MV-4-11 (cell line): ENCODE measurements around the gene PBX1.
"Not testable (repeated sequence)": the region's sequence is repeated elsewhere in the genome, so short reads cannot be mapped to it uniquely, and the experiment has no call there.

Experiments used
- DNase-seq: peaks from one replicate; lab custom pipeline; 2025; lab: John Stamatoyannopoulos, UW

PBX1 gene

DNA sequence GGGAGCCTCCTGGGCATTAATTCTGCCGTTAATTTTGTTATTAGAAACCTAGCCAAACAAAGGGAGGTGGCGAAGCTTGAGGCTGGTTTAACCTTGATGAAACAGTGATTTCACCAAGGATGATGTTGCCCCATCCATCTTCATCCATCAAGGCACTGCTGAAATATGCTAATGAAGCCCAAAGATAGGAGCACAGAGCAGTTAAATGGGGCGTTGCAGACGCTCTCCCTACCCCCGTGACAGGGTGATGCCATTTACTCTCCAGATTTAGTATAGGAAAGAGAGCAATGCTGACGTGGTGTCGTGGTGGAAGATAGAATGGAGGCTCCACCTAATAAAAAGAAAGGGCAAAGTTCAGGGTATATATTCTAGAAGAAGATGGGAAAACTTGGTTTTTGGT is 84.0 kb downstream of the PBX1 start:
- no peak for DNase-seq

DNA sequence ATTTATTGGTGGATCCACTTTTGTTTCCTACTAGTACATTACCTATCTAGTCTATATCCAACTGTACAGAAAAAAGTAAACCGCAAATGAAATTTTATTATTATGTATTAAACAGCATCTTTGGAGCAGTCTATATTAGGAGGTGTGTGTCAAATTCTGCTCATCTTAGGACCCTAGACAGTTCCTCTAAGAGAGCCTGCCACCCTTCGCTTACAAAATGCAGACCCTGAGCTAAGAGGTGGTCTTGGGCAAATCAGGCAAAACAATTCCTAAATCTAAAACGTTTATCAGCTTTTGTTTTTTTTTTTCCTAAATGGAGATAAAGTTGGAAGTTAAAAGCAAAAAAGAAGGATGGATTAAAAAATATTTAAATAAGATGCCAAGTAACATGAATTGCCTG is 85.3 kb downstream of the PBX1 start:
- no peak for DNase-seq

DNA sequence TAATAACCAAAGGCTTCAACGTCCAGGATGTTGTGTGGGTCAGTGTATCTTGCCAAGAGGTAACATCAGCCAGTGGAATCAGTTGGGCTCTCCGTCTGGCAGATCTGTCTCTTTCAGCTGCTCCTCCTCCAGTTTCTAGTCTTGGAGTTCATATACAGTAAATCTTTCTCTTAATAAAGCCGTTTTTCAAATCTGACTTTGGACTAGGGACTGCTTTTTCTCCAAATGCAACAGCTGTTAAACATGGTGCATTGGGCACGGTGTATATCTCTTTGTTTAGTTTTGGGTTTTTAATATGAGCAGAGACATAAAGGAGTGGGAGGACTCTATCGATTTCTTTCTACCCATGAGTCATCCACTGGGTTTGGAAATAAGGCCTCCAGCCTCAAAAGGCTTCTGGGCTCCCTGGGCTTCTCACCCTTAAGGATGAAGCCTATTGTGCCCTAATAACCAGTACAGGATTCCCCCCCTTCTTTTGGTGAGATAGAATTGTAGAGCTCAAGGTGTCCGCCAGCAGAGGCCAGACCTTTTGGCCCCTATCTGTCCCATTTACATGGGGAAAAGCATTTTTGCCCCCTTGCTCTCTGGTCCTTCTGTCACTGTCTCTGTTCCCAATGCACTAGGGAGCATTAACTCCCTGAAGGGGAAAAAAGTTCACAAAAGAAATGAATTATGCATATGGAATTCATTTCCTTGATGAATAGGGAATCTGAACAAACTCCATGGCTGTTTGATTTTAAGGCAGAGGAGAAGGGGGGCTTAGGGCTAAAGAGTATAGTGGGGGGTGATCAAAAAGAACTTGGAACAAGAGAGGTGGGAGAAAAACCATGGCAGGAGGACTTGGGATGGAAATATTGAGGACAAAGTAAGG is 86.0 kb downstream of the PBX1 start:
- DNase-seq, result peak; percentile 19

DNA sequence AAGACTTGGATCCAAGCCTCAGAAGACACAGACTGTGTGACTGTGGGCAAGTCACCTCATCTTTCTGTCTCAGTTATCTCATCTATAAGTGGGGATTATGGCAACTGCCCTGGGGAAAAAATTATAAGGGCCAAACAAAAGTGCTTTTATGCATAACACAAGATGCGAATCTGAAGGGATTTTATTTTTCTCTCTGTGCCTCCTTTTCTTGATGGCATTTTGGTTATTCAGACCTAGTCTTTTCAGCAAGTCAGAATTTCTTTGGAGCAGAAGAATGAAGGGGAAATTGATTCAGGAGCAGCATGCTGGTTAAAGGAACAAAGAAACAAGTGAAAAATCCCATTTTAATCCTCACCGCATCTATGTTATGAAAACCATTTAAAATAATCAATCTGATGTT is 86.9 kb downstream of the PBX1 start:
- no peak for DNase-seq

DNA sequence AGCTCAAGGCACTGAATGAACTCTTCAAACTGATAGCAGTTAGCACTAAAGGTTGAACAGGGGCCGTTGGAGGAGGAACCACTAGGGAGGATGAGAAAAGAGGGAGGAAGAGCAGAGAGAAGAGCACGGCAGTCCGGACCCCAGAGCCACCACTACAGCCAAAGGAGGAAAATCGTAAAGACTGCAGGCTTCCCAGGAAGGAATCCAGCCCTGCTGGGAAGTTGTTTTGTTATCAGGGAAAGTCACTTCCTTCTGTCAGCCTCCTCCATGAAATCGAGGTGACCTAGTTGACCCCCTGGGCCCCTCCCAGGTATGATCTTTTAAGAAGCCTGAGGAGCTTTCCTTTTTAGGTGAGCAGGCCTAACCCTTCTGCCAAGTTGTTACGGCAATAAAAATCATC is 88.2 kb downstream of the PBX1 start:
- DNase-seq, result no peak

DNA sequence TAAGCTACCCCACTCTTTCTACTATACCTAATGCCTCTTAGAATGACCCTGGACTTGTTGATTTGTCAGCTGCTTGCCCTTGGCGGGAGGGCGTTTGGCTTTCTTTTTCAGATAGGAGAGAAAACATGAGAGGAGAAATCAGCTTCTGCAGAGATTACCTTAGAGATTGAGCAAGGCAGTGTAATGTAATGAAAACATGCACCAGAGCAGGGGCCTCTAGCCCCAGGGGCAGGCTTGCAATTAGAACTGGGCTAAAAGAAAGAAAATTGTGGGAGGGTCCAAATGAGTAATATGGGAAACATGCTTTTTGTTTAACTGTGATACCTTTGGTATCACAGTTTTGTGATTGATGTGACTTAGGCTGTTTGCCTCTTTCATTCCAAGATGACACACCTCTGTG is 89.7 kb downstream of the PBX1 start:
- no peak for DNase-seq

DNA sequence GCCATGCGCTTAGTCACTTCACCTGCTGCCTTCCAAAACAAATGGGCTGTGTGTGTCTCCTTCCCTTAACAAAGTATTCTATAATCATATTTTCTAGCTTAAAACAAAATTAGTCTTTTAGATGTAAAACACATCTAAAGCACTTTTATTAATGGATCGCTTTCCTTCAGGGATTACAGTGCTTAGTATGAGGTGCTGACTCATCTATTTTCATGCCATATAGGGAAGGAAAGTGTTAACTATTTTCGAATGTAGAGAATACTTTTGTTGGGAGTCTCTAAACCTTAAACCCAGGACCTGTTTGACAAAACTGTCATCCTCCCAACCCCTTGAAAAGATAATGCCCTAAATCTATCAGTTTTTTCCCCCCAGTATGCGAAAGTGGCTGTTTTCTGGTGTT is 90.2 kb downstream of the PBX1 start:
- no peak for DNase-seq

DNA sequence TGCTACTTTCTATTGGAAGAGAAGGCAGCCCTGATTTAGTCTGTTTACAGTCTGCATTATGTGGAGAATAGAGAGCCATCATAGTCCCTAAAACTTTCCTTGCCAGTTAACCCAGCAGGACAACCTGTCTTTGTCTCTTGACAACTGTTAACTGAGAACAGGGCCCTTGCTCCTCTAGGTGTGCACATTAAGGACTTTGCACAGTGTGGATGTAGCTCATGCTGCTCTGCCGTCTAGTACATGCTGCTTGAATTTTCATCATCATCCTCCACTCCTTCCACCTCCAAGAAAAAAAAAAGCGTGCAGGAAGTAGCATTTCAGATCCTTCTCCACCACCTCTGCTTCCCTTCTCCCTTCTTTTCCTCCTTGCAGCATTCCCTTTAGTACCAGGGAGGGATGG is 91.5 kb downstream of the PBX1 start:
- no peak for DNase-seq

DNA sequence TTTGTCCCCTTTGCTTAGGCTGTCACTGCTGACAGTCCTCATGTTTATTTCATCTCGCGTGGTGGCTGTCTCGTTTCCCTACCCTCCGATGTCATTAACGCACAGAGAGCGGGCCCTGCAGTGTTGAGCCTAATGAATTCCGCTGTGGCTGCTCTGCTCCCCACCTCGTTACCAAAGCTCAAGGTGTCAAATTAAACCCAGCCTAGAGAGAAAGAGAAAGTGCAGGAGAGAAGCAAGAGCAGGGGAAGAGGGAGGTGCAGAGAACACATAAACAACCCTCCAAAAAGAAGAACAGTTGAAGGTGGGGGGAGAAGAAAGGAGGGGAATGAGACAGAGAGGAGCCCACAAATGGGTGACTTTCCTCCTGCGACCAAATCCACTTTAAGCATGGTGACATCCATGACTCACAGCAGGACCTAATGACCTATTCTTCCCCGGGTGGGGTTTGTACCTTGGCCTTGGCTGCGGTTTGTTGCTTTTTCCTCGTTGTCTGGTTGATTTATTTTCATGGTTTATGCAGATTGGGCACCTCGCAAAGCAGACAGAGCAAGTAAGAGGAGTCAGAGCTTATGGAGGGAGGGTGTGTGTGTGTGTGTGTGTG is 92.5 kb downstream of the PBX1 start:
- DNase-seq, result peak; percentile 95

DNA sequence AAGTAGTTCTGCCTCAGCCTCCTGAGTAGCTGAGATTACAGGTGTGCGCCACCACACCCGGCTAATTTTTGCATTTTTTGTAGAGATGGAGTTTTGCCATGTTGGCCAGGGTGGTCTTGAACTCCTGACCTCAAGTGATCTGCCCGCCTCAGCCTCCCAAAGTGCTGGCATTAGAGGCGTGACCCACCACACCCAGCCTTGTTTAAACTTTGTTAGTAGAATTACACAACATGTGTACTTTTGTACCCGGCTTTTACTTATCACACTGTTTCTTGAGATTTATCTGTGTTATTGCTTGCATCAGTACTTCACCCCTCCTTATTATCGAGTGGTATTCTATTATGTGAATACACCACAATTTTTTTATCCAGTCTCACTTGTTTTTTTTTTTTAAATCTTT is 94.0 kb downstream of the PBX1 start:
- not testable (repeated sequence) for DNase-seq

DNA sequence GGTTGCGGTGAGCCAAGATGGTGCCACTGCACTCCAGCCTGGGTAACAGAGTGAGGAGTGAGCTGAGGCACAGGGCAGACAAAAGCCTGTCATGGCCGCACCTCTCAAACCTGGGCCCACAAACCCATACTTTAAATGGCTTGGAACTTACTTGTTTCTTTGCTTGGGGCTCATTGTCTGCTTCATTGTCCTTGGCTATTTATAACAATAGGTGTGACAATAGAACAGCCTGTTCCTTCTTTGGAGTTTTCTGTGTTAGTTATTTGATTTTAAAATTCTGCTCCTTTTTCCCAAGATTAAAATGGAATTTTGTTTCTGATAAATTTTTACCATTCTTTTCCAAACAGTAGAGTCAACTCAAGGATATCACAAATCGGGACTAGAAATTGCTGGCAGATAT is 94.7 kb downstream of the PBX1 start:
- DNase-seq, result no peak

DNA sequence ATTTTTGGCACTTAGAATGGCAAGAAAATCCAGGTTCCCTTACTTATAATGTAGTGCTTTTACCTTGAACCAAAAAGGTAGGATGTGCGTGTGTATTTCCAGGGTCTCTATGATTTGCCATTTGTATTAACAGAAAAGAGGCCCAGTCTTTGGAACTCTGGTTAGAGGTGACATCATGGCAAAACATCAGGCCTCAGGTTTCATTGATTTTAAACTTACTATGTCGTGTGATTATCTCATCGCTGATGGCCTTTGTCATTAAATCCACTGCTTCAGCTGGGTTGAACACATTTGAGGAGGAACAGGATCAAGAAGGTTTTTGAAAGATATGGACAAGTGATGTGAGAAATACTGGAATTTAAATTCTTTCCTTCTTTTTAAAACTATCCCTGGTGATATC is 95.2 kb downstream of the PBX1 start:
- DNase-seq, result no peak

DNA sequence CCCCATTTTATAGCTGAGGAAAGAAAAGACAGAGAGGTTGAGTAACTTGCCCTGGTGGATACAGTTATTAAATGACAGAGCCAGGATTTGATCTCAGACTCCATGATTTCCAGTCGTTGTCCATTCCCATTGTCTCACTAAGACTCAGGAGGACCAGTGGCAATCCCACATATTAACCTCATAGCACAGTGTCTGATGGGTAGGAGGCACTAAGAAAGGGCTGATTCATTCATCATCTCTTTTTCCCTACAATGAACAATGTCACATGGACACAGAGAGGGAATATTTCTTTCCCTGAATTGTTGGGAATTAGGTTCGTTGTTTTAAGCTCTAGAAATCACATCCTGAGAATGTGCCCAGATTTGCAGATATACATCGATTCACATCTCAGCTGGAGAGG is 99.9 kb downstream of the PBX1 start:
- no peak for DNase-seq

DNA sequence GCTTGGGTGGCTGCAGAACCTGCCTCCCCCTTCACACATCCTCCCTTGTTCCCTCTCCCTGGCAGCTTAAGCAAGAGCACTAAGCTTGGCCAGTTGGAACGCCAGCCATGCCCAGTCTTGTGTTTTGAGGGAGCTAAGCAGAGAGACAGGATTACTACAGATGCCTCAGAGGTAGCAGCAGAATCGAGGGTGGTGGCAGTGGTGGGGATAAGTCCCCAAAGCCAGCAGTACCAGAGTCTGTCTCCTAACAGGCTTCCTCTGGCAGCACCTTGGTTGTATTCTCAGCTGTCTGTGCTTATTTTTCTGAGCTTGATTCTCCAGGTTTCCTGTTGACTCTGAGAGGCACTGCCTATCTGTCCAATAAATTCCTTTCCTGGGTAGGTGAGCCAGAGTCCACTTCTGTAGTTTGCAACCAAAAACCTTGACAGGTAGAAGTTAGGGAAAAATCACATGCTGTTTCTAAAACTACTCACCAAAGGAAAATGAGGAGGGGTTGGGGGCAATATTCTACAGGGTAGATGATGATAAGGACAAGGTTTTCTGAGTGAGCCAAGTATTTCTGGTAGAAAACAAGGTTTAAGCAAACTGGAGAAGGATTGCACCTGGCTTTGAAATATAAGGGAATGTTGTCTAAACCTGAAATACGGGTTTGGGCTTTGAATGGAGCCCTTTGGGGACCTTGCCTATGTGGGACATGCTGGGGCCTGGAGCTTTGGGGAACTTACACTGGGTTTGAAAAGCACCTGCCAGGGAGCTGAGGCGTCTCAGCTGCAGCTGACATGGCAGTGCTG is 100.8 kb downstream of the PBX1 start:
- DNase-seq, result no peak

DNA sequence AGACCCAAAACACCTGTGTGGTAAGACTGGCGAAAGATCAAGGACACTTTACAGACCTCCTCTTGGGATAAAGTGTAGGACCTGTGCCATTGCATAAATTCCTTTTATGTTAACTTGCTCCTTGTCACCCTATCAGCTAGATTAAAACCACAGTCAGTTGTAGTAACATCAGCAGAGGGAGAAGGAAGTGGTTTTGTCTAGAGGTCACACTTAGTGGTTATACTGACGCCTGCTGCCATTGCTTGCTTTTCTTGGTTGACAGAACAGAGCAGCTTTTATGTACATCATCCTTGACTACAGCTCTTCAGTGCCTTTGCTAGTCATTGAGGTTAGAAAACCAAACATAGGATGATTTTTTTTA is 101.4 kb downstream of the PBX1 start:
- peak; percentile 94 for DNase-seq

DNA sequence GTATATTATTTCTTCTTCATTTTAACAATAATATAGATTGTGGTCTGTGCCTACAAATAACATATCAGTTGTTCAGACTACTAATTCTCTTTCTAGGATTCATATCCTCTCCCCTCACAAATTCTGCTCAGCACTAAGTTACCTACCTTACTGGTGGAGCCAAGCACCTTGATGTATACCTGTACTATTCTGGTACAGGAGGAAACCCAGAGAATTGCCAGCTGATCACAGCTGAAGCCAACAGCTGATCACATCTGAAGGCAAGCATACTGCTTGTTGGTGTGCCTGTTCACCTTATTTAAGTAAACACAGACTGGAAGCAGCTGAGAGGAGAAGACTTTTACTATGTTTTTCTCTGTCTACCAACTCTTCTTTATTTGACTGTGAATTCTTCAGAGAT is 101.8 kb downstream of the PBX1 start:
- no peak for DNase-seq

DNA sequence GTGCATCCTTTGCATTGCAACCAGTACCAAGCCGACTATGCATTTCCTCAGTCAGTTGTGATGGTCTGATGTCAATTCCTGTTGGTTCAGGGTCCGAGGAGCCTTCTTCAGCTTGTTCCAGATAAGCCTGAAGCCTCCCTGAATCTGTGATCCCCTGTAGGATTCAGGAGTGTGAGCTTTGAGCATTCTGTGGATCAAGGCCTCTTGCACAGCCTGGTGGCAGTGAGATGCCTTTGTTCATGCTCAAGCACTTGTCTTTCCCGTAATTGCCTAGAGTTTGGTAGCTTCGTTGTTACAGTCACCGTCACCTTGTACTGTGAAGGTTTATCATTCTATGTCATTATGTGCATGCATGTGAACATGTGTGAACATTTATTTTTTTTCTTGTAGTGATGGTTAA is 103.5 kb downstream of the PBX1 start:
- DNase-seq, result no peak

DNA sequence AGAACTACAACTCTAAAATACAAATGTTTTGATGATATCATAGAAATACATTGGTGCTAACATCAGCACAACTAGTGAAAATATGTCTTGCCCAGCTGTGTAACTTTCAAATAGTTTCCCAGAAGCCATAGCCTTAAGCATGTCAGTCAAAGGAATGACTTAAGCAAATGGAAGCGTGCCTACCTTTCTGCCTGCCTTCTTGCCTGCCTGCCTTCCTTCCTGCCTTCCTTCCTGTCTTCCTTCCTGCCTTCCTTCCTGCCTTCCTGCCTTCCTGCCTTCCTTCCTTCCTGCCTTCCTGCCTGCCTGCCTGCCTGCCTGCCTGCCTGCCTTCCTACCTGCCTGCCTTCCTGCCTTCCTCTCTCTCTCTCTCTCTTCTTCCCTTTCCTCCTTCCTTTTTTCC is 104.0 kb downstream of the PBX1 start:
- DNase-seq, result no peak

DNA sequence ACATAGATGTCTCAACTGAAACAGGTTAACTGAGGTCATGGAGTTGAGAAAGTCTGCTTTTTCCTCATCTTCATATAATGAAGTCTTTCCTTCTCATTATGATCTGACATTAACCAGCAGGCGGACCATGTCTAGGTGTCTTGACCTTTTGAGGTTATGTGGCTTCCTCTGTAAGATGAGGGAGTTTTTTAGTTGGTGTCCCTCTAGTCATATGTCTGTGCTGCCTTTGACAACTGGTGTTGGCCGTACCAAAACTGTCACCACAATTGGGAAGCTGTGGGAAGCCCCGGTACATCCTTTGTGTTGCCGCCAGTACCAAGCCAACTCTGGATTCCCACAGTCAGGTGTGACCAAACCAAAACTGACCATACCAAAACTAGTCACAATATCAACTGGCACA is 105.1 kb downstream of the PBX1 start:
- DNase-seq, result peak; percentile 4

DNA sequence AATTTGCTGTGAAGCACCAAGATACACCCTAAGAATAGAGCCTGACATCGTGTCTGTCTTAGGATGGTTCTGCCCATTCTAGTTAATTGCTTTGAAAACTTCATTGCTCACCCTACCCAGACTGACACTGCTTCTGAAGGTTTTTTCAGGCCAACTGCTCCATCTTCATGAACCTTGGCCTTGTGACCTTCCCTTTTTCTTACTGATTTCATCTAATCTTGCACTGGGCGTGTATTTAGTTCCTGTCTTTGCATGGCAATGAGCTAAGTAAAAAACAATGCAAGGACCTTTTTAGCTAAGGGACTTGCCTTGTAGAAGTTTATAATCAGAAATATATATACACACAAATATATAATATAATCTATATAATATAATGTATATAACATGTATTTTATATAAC is 108.0 kb downstream of the PBX1 start:
- peak; percentile 76 for DNase-seq

DNA sequence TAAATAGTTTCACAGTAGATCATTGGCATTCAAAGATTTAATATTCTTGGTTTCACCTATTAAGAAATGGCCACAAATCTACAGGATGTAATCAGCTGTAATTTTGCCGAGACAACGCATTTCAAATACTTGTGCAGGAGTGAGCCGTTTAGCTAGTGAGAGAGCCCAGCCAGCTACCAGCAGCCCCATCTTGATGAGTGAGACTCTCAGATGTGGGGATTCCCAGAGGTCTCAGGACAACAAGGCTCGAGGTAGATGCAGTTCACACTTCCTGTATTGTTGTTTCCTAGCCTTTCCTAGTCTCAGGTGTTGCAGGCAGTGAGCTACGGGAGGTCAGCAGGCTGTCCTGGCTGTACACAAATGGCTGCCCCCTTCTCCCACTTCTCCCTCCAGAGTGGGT is 108.6 kb downstream of the PBX1 start:
- DNase-seq, result no peak

DNA sequence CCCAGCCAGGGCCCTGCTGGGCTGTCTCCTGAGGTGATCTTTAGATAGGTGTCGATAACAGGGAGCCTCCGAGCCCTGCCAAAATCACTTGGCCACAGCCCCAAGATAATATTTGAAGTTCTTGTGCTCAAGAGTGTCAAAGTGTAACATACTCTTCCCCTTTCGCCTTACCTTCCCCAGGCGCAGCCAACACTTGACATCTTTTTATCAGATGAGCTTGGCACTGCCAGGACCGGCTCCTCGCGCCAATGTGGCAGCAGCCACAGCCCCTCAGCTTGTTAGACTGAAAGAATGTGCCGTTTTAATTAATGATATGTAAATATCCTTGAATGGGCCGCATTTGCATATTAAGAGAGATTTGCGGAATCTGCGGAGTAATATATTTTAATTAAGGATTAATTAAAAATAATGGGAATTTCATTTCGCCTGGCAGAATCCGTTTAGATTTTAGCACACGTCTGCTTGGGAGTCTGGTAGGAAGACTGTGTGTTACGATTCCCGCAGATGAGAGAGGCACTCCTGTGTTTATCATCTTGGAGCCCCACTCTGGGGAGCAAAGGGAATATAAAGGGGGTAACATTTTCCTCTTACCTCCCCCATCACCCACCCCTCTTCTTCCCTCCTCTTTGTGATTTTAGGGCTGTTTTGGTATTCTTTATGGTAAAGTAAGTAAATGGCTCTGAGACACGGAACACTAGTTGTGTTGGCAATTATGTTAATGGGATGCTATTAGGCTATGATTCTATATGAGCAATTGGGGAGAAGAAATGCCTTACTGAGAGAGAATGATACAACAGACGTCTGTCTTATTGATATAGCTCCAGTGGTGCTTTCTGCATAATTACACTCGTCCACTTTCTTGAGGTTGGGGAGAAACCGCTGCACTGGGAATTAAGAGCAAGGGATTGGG is 109.8 kb downstream of the PBX1 start:
- DNase-seq, result no peak
